Measurements from ENCODE around the gene CPVL.

- TF ChIP-seq POLR2A (IDR thresholded peaks at IDR 0.05; ENCODE audit: low read depth, low read length), result no peak
- TF ChIP-seq CTCF (conservative IDR thresholded peaks at IDR 0.05; ENCODE audit: low read depth, low read length), result no peak
- TF ChIP-seq BHLHE40 (IDR thresholded peaks at IDR 0.05; ENCODE audit: low read depth, low read length), result no peak
Observed at GRCh38 chr7:29115753-29116152, 30.6 kb downstream of the CPVL start.

Measured in IMR-90 (cell line).